ENCODE data around the gene HES7. TPM values are rescaled to one million over a fixed set of nuclear protein-coding genes. Genes with fewer than 3 reads are reported as not detected.

Gene HES7
- total RNA-seq, 4 donors from 2014 or later = 0.46 TPM; not detected in 3

- ATAC-seq (ENCODE audit: low FRiP score) (no peak), DNase-seq (ENCODE audit: low spot score) (no peak)
- no peak for TF ChIP-seq CTCF (IDR thresholded peaks at IDR 0.05)
These were observed 32.7 kb downstream of the HES7 start for GRCh38 chr17:8091033-8091687.

GRCh38 chr17:8089728-8090127, 34.2 kb downstream of the HES7 start:
- DNase-seq (ENCODE audit: low spot score) (no peak), ATAC-seq (ENCODE audit: low FRiP score) (no peak)
- no peak for TF ChIP-seq CTCF (IDR thresholded peaks at IDR 0.05)

GRCh38 chr17:8087952-8088230, 36.0 kb downstream of the HES7 start:
- DNase-seq (ENCODE audit: low spot score) (no peak), ATAC-seq (ENCODE audit: low FRiP score) (no peak)
- no peak for TF ChIP-seq CTCF (IDR thresholded peaks at IDR 0.05)

- no peak for TF ChIP-seq CTCF (IDR thresholded peaks at IDR 0.05)
- ATAC-seq (ENCODE audit: low FRiP score) (no peak), DNase-seq (ENCODE audit: low spot score) (no peak)
These were observed 36.6 kb downstream of the HES7 start, which contains the start of gene ALOX12B for GRCh38 chr17:8087075-8087951. Gene ALOX12B, minus strand, starts transcription at chr17:8087716. Its CDS starts 274 bp downstream, at chr17:8087442.

GRCh38 chr17:8084250-8084649, 39.7 kb downstream of the HES7 start:
- TF ChIP-seq CTCF (IDR thresholded peaks at IDR 0.05) = no peak
- ATAC-seq (ENCODE audit: low FRiP score) (no peak), DNase-seq (ENCODE audit: low spot score) (no peak)

- ATAC-seq (ENCODE audit: low FRiP score) (no peak), DNase-seq (ENCODE audit: low spot score) (no peak)
- no peak for TF ChIP-seq CTCF (IDR thresholded peaks at IDR 0.05)
These were observed 41.6 kb downstream of the HES7 start for GRCh38 chr17:8082292-8082691.

- DNase-seq (ENCODE audit: low spot score) (no peak), ATAC-seq (ENCODE audit: low FRiP score) (no peak)
- TF ChIP-seq CTCF (IDR thresholded peaks at IDR 0.05) = no peak
These were observed 42.0 kb downstream of the HES7 start for GRCh38 chr17:8081876-8082275.

All from omental fat pad (tissue), 4 donors.